ENCODE results near the gene CENPB.

- no peak for TF ChIP-seq POLR2A (IDR thresholded peaks at IDR 0.05; ENCODE audit: low read depth, low read length)
- TF ChIP-seq, protein P1, sequence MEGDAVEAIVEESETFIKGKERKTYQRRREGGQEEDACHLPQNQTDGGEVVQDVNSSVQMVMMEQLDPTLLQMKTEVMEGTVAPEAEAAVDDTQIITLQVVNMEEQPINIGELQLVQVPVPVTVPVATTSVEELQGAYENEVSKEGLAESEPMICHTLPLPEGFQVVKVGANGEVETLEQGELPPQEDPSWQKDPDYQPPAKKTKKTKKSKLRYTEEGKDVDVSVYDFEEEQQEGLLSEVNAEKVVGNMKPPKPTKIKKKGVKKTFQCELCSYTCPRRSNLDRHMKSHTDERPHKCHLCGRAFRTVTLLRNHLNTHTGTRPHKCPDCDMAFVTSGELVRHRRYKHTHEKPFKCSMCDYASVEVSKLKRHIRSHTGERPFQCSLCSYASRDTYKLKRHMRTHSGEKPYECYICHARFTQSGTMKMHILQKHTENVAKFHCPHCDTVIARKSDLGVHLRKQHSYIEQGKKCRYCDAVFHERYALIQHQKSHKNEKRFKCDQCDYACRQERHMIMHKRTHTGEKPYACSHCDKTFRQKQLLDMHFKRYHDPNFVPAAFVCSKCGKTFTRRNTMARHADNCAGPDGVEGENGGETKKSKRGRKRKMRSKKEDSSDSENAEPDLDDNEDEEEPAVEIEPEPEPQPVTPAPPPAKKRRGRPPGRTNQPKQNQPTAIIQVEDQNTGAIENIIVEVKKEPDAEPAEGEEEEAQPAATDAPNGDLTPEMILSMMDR (conservative IDR thresholded peaks at IDR 0.05; ENCODE audit: low read depth, low read length) = no peak
- no peak for TF ChIP-seq RCOR1 (IDR thresholded peaks at IDR 0.05; ENCODE audit: insufficient replicate concordance, low read length)
These were observed 11.8 kb upstream of the CENPB start for GRCh38 chr20:3798373-3798768.

Measured in IMR-90 (cell line).